OCI-LY1 (cell line): ENCODE measurements around the gene IGLL5.

Experiments used
- H2AFZ ChIP-seq: fragments of 200-600 bp; sonication (generic), shearing (Covaris generic); 2 replicates; pipeline ENCODE4 v1.6.0; 2014; ENCODE audit warnings: antibody characterized with exemption, mild to moderate bottlenecking, low read length
- H3F3A ChIP-seq: fragments of 200-600 bp; sonication (generic), shearing (Covaris generic); 2 replicates; pipeline ENCODE4 v1.6.0; 2014; ENCODE audit warnings: mild to moderate bottlenecking, antibody characterized with exemption, low read length, moderate library complexity; ENCODE audit not compliant: insufficient read depth
- H3K27ac ChIP-seq: fragments of 200-600 bp; sonication (generic); 2 replicates; pipeline ENCODE4 v1.5.1; 2014; ENCODE audit warnings: low read length, mixed run types, mild to moderate bottlenecking, low read depth; ENCODE audit not compliant: poor library complexity, severe bottlenecking
- H3K27me3 ChIP-seq: fragments of 200-600 bp; sonication (generic); 2 replicates; pipeline ENCODE4 v1.6.0; 2014; ENCODE audit warnings: antibody characterized with exemption, mild to moderate bottlenecking, low read length, moderate library complexity; ENCODE audit not compliant: insufficient read depth
- H3K36me3 ChIP-seq: fragments of 200-600 bp; sonication (generic); 2 replicates; pipeline ENCODE4 v1.6.1; 2014; ENCODE audit warnings: mild to moderate bottlenecking, antibody characterized with exemption, low read length, moderate library complexity, mixed read lengths; ENCODE audit not compliant: insufficient read depth
- H3K4me1 ChIP-seq: fragments of 200-600 bp; sonication (generic); 2 replicates; pipeline ENCODE4 v1.5.1; 2014; ENCODE audit warnings: mild to moderate bottlenecking, low read length, moderate library complexity; ENCODE audit not compliant: insufficient read depth, severe bottlenecking
- H3K4me2 ChIP-seq: fragments of 200-600 bp; sonication (generic), shearing (Covaris generic); 2 replicates; pipeline ENCODE4 v1.6.1; 2014; ENCODE audit warnings: low read length
- H3K4me3 ChIP-seq: fragments of 200-600 bp; sonication (generic); 2 replicates; pipeline ENCODE4 v1.5.1; 2014; ENCODE audit warnings: low read length, low read depth, mild to moderate bottlenecking, mixed read lengths; ENCODE audit not compliant: poor library complexity, severe bottlenecking
- H3K79me2 ChIP-seq: fragments of 200-600 bp; shearing (Covaris generic); 2 replicates; pipeline ENCODE4 v1.6.1; 2016; ENCODE audit warnings: mixed run types, low read length, mixed read lengths; ENCODE audit not compliant: insufficient read depth
- H3K9ac ChIP-seq: fragments of 200-600 bp; sonication (generic), shearing (Covaris generic); 2 replicates; pipeline ENCODE4 v1.6.1; 2014; ENCODE audit warnings: mild to moderate bottlenecking, low read length, mixed read lengths
- H3K9me2 ChIP-seq: fragments of 200-600 bp; sonication (generic), shearing (Covaris generic); 2 replicates; pipeline ENCODE4 v1.6.1; 2014; ENCODE audit warnings: low read depth, mild to moderate bottlenecking, low read length, mixed read lengths
- H3K9me3 ChIP-seq: fragments of 200-600 bp; shearing (Covaris generic); 2 replicates; pipeline ENCODE4 v1.6.1; 2014; ENCODE audit warnings: low read length, mixed read lengths
- H4K20me1 ChIP-seq: fragments of 200-600 bp; sonication (generic), shearing (Covaris generic); 2 replicates; pipeline ENCODE4 v1.6.0; 2016; ENCODE audit warnings: mild to moderate bottlenecking, low read length; ENCODE audit not compliant: insufficient read depth
- EZH2 ChIP-seq: fragments of 200-600 bp; sonication (generic), shearing (Covaris generic); IDR thresholded peaks from 2 replicates; pipeline ENCODE4 v1.8.0; 2017; ENCODE audit warnings: borderline replicate concordance, mixed run types, mild to moderate bottlenecking, antibody characterized with exemption, low read length, moderate library complexity, mixed read lengths
- TF ChIP-seq, protein P1 (sequence below): fragments of 200-600 bp; sonication (generic), shearing (Covaris generic); IDR thresholded peaks from 2 replicates; pipeline ENCODE4 v1.5.1; 2017; ENCODE audit warnings: mild to moderate bottlenecking, antibody characterized with exemption, low read length, moderate library complexity, mixed read lengths

Gene IGLL5

DNA sequence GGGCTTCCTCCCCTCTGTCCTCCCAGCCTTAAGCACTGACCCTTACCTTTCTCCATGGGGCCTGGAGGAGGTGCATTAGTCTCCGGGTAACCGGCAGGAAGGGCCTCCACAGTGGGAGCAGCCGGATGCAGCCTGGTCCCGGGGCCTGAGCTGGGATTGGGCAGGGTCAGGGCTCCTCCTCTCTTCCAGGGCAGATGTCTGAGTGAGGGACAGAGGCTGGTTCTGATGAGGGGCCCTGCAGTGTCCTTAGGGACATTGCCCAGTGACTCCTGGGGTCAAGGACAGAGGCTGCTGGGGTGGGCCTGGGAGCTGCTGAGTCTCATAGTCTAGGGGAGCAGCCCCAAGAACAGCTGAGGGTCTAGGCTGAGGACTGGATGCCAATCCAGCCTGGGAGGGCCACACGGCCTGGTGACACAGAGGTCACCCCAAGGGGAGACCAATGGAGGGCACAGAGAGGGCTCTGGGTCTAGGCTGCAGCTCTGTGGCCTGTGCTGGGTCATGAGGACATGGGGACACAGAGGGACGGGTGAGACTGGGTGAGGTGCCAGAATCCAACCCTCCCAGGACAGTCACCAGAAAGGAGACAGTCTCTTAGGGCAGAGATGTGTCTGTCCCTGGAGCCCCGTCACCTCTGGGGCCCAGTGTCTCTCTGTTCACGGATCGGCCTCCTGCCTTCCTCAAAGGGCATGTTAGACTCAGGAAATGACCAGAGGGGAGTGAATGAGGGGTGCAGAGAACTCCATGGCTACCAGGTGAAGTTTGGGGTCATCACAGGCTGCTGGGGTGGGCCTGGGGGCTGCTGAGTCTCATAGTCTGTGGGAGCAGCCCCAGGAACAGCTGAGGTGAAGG lies 6.5 kb downstream of the IGLL5 start:
- no peaks in the 10 kb centered on the region for H3K27me3 ChIP-seq

DNA sequence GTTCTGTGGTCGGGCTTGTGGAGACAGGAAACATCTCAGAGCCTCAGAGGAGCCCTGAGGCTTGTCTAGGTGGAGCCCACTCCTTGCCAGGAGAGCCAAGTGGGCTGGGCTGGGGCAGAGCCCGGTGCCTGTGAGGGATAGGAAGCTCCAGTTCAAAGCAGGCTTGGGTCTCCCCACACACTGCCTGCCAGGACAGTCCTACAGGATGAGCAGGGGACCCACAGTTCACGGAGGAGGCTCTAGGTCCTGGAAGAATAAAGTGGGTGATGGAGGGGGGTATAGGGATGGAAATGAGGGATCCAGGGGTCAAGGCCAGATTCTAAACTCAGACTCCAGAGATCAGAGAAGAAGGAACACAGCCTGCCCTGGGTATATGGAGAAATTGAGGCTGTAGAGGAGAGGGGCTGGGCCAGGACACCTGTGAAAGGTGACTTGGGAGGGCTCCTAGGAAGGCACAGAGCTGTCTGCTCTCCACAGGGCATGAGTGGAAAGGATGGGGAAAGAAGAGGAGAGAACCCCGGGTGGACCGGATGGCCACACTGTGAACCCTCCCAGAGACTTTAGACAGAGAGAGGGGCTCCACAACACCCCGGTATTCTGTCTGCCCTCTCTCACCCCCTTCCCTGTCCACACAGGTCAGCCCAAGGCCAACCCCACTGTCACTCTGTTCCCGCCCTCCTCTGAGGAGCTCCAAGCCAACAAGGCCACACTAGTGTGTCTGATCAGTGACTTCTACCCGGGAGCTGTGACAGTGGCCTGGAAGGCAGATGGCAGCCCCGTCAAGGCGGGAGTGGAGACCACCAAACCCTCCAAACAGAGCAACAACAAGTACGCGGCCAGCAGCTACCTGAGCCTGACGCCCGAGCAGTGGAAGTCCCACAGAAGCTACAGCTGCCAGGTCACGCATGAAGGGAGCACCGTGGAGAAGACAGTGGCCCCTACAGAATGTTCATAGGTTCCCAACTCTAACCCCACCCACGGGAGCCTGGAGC lies 7.4 kb downstream of the IGLL5 start:
- peak overlapping the region; percentile 100 for H3K4me3 ChIP-seq
- peak overlapping the region; percentile 100 for H3K9ac ChIP-seq
- H3K9me2 ChIP-seq: no peaks in the 10 kb centered on the region
- peaks cover 82% of the 10 kb centered on the region for H3K36me3 ChIP-seq
- TF ChIP-seq EZH2: no peak
- TF ChIP-seq, protein P1, sequence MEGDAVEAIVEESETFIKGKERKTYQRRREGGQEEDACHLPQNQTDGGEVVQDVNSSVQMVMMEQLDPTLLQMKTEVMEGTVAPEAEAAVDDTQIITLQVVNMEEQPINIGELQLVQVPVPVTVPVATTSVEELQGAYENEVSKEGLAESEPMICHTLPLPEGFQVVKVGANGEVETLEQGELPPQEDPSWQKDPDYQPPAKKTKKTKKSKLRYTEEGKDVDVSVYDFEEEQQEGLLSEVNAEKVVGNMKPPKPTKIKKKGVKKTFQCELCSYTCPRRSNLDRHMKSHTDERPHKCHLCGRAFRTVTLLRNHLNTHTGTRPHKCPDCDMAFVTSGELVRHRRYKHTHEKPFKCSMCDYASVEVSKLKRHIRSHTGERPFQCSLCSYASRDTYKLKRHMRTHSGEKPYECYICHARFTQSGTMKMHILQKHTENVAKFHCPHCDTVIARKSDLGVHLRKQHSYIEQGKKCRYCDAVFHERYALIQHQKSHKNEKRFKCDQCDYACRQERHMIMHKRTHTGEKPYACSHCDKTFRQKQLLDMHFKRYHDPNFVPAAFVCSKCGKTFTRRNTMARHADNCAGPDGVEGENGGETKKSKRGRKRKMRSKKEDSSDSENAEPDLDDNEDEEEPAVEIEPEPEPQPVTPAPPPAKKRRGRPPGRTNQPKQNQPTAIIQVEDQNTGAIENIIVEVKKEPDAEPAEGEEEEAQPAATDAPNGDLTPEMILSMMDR: no peak
- peaks cover 16% of the 10 kb centered on the region; the same call in 1 of the 2 replicates for H3F3A ChIP-seq
- H3K27me3 ChIP-seq: no peaks in the 10 kb centered on the region
- H3K9me3 ChIP-seq: no peaks in the 10 kb centered on the region
- H3K4me1 ChIP-seq: peaks cover 79% of the 10 kb centered on the region
- H3K79me2 ChIP-seq: peaks cover 47% of the 10 kb centered on the region
- peak overlapping the region; percentile 100 for H3K4me2 ChIP-seq
- peak overlapping the region; percentile 100 for H3K27ac ChIP-seq
- no peaks in the 10 kb centered on the region for H4K20me1 ChIP-seq
- no peak overlapping the region for H2AFZ ChIP-seq

More for the DNA sequence above, 6.5 kb downstream of the IGLL5 start:
- peaks cover 70% of the 10 kb centered on the region for H3K4me1 ChIP-seq
- peak overlapping the region; percentile 100 for H3K27ac ChIP-seq
- peaks cover 89% of the 10 kb centered on the region for H3K36me3 ChIP-seq
- peaks cover 16% of the 10 kb centered on the region; the same call in 1 of the 2 replicates for H3F3A ChIP-seq
- peak overlapping the region; percentile 100 for H3K4me2 ChIP-seq
- H3K4me3 ChIP-seq: peak overlapping the region; percentile 100
- TF ChIP-seq EZH2: no peak
- TF ChIP-seq, protein P1: no peak
- peaks cover 56% of the 10 kb centered on the region for H3K79me2 ChIP-seq
- H4K20me1 ChIP-seq: no peaks in the 10 kb centered on the region
- H3K9ac ChIP-seq: peak overlapping the region; percentile 100
- no peaks in the 10 kb centered on the region for H3K9me3 ChIP-seq
- H3K9me2 ChIP-seq: no peaks in the 10 kb centered on the region
- H2AFZ ChIP-seq: no peak overlapping the region

DNA sequence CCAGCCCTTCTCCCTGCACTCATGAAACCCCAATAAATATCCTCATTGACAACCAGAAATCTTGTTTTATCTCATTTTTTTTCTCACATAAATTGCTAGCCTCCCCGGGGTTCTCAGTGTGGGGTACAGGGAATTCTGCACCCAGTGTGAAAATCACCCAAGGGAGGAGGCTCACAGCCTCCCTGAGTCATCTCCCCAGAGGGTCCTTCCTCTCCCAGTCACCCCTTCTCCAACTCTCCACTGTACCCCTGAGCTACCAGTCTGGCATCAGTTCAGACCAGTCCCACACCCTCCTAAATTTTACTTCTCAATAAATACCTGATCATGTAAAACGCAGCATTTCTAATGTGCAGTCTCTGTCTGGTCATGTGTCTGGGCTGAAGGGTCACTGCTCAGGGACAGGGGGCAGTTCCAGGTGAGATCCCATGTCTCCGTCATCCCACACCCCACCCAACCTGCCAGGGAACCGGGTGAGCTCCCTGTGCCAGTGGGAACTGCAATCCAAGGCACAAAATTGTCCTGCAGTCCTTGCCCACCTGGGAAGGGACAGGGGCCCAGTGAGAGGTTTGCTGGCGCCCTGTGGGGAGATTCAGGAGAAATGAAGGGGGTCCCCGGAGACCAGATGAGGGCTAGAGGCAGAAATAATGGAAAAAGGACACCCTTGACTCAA lies 8.3 kb downstream of the IGLL5 start:
- Histone ChIP-seq H4K20me1 (no peaks in the 10 kb centered on the region), H3K27ac (peak overlapping the region; percentile 100), H3K27me3 (no peaks in the 10 kb centered on the region), H3K4me3 (peak overlapping the region; percentile 100), H3K36me3 (peaks cover 73% of the 10 kb centered on the region), H3K4me2 (peak overlapping the region; percentile 100), H3K4me1 (peaks cover 85% of the 10 kb centered on the region), H3K79me2 (peaks cover 38% of the 10 kb centered on the region), H3K9me2 (no peaks in the 10 kb centered on the region), H3K9ac (peak overlapping the region; percentile 100), H3F3A (peaks cover 16% of the 10 kb centered on the region; the same call in 1 of the 2 replicates), H2AFZ (no peak overlapping the region), H3K9me3 (no peaks in the 10 kb centered on the region)
- TF ChIP-seq EZH2: no peak
- TF ChIP-seq, protein P1: no peak
